Activated CD4-positive, alpha-beta T cell treated with anti-CD3 and anti-CD28 coated beads, Interleukin-2, Interleukin-6, amounts not matched to agents 100 ng/mL and 50 ng/mL, durations not matched to agents 16 hours and 8 hours (primary cell): ENCODE data around the gene SYNGR4.

Source experiments
- DNase-seq: peaks from one replicate; pipeline ENCODE4 v3.0.0-alpha.2; 2020

The SYNGR4 gene

DNA sequence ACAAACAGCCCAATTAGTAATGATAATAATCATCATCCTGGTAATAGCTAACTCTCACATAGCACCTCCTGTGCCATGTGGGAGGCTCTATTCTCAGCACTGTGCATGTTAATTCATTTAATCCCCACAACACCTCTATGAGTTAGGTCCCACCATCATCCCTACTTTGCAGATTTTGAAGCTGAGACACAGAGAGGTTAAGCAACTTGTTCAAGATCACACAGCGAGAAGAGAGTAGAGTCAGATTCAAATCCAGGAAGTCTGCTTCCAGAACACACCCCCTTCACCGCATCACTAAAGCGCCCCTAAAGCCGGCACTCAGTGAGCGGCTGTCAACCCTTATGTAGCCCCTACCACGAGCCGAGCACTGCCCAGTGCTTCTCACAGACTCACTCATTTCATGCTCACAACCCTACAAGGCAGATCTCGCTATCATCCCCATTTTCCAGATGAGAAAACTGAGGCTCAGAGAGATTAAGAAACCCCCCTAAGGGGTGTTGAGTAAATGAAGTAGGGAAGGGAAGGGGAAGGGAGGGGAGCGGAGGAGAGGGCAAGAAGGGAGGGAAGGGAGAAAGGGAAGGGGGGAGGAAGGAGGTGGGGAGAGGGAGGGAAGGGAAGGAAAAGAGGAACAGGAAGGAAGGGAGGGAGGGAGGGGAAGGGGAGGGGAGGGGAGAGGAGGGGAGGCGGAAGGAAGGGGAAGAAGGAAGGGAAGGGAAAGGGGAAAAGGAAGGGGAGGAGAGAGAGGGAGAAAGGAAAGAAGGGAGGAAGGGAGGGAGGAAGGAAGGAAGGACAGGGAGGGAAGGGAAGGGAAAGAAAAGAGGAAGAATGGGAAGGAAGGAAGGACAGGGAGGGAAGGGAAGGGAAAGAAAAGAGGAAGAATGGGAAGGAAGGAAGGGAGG, 22.4 kb upstream of the SYNGR4 start:
- no peak for DNase-seq

DNA sequence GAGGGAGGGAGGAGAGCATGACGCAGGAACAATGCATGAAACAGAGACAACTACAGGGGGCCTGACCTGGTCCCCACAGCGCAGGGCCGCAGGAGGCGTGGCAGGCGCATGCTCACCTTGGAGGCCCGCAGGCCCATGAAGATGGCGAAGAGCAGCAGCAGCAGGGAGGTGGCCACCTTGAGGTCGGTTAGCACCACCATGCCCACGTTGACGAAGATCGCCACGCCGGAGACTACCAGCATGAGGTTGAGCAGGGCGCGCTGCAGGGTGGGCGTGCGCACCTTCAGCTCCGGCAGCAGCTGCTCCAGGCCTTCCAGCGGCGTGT, 21.8 kb upstream of the SYNGR4 start:
- no peak for DNase-seq

DNA sequence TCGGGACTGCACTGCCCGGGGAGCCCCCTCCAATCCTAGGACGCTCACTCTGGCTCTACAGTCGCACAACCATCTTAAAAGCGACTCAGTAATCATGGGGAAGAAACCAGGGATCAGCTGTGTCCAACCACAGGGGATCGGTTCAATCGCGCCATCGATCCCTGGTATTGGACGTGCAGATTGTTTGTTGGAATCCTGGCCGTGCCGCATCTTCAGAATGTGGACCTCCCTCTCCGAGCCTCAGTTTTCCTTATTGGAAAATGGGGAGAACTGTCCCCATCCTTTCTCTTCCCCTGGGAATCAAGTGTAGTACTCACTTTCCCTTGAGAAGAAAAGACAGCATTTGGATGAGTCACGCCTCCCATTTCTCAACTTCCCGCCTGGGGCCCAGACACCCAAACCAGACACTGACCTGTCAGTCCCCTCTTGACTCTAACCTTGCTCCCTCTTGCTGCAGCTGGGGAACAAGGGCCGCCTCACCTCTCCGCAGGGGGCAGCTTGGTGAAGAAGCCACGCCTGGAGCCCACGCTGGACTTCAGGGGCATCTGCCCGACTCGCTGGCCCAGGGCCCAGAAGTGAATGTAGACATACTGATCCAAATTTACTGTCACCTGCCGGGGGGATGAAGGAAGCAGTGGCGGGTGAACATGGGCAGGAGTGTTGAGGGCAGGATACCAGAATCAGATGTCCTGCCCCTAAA, 21.2 kb upstream of the SYNGR4 start:
- no peak for DNase-seq

DNA sequence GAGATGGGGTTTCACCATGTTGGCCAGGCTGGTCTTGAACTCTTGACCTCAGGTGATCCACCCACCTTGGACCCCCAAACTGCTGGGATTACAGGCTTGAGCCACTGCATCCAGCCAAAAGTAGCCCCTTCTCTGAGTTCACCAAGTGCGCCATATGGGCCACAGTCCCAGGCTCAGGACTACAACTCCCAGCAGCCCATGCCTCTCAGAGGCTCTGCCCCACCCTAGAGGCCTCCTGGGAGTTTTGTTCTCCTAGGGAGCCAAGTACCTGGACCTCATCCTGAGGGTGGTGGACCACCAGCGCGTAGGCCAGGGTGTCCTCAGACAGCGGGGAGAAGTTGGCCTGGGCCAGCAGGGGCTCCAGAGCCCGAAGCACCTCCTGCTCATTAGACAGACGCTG, 19.3 kb upstream of the SYNGR4 start:
- DNase-seq: no peak

DNA sequence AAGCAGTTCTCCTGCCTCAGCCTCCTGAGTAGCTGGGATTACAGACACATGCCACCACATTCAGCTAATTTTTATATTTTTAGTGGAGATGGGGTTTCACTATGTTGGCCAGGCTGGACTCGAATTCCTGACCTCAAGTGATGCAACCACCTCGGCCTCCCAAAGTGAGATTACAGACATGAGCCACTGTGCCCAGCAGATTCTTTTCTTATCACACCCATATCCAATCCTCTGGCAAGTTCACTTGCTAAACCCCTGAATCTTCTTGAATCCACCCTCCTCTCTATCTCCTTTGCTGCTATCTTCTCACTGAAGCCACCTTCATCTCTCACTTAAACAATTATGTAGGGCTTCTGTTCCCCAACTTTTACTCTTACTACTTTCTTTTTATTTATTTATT, 18.0 kb upstream of the SYNGR4 start:
- DNase-seq: no peak

GRCh38 chr19:48348045-48348444, 16.1 kb upstream of the SYNGR4 start:
- DNase-seq: no peak

DNA sequence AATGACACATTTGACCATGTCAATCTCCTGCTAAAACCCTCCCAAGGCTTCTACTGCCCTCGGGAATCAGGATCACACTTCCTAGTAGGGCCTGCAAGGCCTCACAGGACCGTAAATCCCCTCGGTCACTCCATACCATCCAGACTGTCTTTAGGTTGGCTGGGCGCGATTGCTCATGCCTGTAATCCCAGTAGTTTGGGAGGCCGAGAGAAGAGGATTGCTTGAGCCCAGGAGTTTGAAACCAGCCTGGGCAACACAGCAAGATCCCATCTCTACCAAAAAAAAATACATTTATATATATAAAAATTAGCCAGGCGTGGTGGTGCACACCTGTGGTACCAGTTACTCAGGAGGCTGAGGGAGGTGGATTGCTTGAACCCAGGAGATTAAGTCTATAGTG, 15.4 kb upstream of the SYNGR4 start:
- no peak for DNase-seq

DNA sequence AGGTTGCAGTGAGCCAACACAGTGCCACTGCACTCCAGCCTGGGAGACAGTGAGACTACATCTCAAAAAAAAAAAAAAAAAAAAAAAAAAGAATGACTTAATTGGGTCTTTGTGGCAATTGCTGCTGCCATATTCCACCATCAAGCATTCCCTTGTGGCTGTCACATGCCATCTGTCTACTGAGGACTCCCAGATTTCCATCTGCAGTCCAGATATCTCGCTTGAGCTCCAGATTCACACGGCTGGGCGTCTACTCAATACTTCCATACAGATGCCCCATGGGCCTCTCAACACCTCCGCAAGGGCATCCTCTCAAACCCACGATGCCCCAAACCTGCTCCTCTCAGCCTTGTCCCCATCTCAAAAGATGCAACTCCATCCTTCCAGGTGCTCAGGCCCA, 13.3 kb upstream of the SYNGR4 start:
- DNase-seq: no peak

DNA sequence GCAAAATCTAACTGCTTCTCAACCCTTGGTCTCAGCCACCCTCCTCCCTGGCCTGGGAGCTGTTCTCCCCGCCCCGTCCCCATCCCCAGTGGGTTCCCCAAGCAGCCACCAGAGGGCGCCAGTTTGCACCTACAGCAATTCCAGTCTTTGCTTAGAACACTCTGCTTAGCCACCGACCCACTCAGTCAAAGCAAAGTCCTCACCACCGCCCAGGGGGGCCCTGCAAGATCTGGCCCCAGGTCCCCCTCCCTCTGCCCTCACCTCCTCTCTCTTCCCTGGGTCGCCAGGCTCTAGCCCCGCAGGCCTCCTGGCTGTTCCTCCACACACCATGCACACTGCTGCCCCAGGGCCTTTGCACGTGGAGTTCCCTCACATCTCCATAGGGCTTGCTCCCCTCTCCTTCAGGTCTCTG, 12.8 kb upstream of the SYNGR4 start:
- DNase-seq: peak; percentile 89

- no peak for DNase-seq
Observed at GRCh38 chr19:48353677-48354076, 10.5 kb upstream of the SYNGR4 start.

DNA sequence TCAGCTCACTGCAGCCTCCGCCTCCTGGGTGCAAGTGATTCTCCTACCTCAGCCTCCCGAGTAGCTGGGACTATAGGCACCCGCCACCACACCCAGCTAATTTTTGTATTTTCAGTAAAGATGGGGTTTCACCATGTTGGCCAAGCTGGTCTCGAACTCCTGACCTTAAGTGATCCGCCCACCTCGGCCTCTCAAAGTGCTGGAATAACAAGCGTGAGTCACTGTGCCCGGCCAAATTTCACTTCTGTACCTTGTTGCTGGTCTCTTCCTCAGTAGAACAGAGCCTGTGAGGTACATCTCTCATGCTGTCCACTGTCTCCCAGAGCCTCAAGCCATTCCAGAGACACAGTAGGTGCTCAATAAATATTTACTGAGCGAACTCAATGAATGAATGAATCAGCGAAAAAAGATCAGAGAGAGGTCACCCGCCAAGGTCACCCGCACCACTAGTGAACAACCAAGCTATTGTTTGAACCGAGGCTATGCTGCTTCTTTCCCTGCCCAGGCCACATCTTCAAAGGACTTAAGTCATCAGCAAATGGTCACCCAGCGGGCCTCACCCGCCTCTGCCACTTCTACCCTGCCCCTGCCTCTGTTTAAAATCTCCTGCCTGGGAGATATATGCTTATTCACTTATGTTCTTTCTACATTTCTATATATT, 9.7 kb upstream of the SYNGR4 start:
- no peak for DNase-seq

DNA sequence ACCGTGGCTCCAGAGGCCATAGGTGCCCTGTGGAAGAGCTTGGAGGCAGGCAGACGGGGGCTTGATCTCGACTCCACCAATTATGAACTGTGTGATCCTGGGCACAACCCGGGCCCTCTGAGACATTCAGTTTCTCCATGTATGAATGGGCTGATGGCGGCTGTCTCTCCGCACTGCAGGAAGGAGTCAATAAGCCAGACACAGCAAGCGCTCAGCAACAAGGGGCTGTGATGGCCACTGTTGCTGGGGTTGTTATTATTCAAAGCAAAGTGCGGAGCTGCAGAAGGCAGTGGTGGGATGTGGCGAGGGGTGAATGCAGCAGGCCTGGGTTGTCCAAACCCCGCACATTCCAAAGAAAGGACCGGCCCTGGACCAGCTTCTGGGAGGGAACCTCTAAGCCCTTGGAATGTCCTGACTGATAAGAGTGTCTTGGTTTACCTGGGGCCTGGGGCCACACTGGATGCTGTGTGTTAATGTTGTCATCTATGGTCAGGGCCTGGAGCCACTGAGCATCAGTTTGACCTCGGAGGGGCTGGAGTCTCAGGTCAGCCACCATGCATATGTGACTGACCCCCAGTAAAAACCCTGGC, 8.7 kb upstream of the SYNGR4 start:
- no peak for DNase-seq

DNA sequence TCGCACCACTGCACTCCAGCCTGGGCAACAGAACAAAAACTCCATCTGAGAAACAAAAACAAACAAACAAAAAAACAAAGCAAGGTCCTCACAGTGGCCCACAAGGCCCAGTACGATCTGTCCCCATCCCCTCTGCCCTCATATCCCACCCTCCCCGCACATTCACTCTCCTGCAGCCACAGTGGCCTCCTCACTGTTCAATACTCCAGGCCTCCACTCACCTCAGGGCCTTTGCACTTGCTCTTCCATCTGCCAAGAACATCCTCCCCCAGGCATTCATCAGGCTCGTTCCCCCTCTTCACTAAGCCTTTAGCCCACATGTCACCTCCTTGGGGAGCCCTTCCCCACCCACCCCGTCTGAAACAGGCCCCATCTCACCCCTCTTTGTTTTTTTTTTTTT, 5.0 kb upstream of the SYNGR4 start:
- DNase-seq: no peak

- no peak for DNase-seq
Observed at GRCh38 chr19:48361912-48362311, 2.3 kb upstream of the SYNGR4 start.

DNA sequence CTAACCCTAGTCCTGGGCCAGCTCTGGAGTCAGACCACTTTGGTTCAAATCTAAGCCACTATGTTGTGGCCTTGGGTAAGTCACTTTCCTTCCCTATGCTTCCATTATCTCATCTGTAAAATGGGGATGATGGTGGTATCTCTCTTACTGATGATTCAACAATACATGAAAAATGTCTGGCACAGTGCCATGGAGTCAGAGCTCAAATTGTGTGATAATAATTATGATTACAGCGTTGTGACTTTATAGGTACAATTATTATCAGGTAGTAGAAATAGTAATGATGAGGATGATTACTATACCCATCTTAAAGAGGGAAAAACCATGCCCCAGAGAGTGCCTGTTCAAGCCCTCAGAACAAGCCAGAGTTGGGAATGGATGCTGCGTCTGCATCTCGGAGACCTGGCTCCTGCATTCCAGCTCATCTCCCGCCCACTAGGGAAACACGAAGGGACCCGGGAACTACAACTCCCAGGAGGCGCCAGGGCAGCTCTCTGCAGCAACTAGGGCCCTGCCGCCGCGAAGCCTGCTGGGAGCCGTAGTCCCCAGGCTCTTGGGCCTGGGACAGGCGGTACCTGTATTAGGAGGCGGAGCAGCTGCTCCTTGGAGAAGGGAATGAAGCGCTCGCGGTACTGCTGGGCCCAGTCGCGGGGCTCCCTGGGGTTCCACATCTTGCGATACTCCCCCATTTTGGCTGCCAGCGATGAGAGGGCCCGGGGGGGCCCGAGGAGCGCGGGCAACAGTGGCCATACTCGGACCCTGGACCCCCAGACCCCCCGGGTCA, 1.3 kb upstream of the SYNGR4 start:
- peak; percentile 96 for DNase-seq

GRCh38 chr19:48363500-48363809, 712 bp upstream of the SYNGR4 start:
- DNase-seq: no peak

DNA sequence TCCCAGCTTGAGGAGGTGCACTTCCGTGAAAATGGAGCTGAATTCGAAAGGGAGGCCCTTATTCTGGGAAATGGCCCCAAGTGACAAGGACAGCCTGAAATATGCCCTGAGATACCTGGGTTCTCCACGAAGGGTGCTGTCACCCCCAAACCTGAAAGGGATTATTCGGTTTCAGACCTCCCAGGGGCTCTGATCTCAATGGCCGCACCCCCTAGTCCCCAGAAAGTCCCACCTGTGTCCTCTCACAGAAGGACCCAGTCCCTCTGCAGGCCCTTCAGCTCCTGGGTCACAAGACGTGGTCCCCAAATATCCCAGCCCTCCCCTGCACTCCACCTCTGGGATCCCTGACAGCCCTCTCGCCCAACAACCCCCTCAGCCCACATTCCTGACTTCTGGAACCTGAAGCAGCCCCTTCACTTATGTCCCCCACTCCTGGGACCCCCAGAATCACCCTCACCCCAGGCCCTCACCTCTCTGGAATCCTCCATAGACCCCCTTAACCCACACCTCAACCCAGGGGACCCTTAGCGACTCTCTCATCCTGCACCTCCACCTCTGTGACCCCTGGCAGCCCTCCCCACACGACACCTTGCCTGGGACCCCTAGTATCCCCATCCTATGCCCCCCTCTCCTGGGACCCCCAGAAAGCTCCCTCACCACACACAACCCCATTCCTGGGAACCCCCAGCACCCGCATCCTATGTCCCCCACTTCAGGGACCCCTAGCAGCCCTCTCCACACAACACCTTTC, 606 bp downstream of the SYNGR4 start:
- DNase-seq: no peak

- DNase-seq: no peak
Observed at GRCh38 chr19:48365602-48366001, 1.4 kb downstream of the SYNGR4 start.

- DNase-seq: no peak
Observed at GRCh38 chr19:48367855-48368254, 3.7 kb downstream of the SYNGR4 start.

DNA sequence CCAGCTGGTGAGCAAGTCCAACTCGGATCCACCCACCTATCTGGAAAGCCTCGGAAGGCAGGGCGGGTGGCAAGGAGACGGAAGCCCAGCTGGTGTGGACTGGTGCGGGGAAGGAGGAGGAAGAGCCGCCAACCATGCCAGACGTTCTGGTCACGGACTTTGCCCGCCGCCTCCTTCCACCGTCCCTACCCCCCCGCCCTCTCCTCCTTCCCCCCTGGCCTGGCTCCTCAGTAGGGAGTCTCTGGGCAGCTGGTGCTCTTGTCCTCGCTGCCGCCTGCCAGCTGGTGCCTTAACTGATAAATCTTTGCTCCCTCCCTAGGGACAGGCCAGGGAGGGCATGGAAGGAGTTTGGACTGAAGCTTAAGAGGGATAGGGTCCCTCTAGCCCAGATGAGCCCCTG, 4.8 kb downstream of the SYNGR4 start:
- DNase-seq: no peak

DNA sequence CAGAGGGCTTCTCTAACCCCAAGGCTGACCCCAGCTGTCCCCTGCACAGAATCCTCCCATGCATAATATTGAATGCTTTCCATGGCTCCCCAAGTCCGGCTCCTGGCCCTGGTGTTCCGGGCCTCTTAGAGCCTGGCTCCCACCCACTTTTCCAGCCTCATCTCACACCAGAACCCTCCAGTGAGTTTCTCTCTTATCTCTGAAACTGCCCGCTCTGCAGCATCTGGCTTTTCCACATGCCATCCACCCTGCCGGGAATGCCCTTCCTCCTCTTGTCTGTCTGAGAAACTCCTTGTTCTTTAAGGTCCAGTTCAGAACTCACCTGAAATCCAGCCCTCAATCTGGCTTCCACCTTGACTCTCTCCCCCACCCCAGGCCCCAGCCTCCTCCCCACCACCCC, 6.8 kb downstream of the SYNGR4 start:
- no peak for DNase-seq

DNA sequence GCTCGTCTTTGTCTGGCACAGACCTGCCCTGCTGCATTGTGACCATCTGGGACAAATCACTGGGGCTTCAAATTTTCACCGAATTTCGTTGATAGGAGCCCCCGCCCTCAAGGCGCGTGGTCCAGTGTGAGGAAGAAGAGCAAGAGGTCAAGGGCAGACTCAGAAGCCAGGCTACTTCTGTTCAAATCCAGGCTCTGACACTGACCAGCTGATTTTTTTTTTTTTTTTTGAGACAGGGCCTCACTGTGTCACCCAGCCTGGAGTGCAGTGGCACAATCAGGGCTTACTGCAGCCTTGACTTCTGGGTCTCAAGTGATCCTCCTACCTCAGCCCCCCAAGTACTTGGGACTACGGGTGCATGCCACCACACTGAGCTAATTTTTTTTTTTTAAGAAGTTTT, 7.2 kb downstream of the SYNGR4 start:
- DNase-seq: no peak
